CD8-positive, alpha-beta memory T cell (primary cell): ENCODE results near the gene HS3ST4. TPM values are rescaled to one million over a fixed set of nuclear protein-coding genes. Genes with fewer than 3 reads are reported as not detected.
"Not testable (repeated sequence)": the region's sequence is repeated elsewhere in the genome, so short reads cannot be mapped to it uniquely, and the experiment has no call there.

Experiments used
- CTCF ChIA-PET: fragments of 350-600 bp; sonication (Branson Sonifier 250); formaldehyde crosslinking; loops from one replicate; lab custom pipeline; 2021; ENCODE audit warnings: antibody characterized with exemption; lab: Charles Lee
- POLR2A ChIA-PET: fragments of 350-600 bp; sonication (Branson Sonifier 250); formaldehyde crosslinking; loops from one replicate; lab custom pipeline; 2021; ENCODE audit warnings: antibody characterized with exemption; lab: Charles Lee
- DNase-seq, 5 donors: peaks; one replicate each; pipeline versions ENCODE4 v3.0.0 to v3.0.0-alpha.2; 2020 to 2022; ENCODE audit warnings: mixed read lengths in 1 of 5
- H3K27ac ChIP-seq: one replicate; pipeline ENCODE4 v1.7.0; 2013; ENCODE audit warnings: low read depth, mild to moderate bottlenecking, low read length, moderate library complexity
- H3K27me3 ChIP-seq: 2 replicates; pipeline ENCODE4 v1.7.0; 2013; ENCODE audit warnings: low read length, mild to moderate bottlenecking; ENCODE audit not compliant: insufficient read depth, poor library complexity, severe bottlenecking
- H3K36me3 ChIP-seq: 2 replicates; pipeline ENCODE4 v1.7.0; 2013; ENCODE audit warnings: mild to moderate bottlenecking, low read length, moderate library complexity; ENCODE audit not compliant: insufficient read depth
- H3K4me1 ChIP-seq: 2 replicates; pipeline ENCODE4 v1.7.0; 2013; ENCODE audit warnings: mild to moderate bottlenecking, low read length, moderate library complexity; ENCODE audit not compliant: insufficient read depth
- H3K4me3 ChIP-seq: 2 replicates; pipeline ENCODE4 v1.7.0; 2013; ENCODE audit warnings: mild to moderate bottlenecking, low read length
- H3K9me3 ChIP-seq: 2 replicates; pipeline ENCODE4 v1.7.0; 2013; ENCODE audit warnings: mild to moderate bottlenecking, low read length
- H3K27ac Mint-ChIP-seq, 8 donors: one replicate each; pipeline ENCODE4 v1.8.0; 2020 to 2021; ENCODE audit warnings: mixed read lengths in 8 of 8, mild to moderate bottlenecking in 6 of 8, inconsistent platforms in 3 of 8, moderate library complexity in 3 of 8
- H3K27me3 Mint-ChIP-seq, 2 donors: one replicate each; pipeline ENCODE4 v1.8.0; 2020 to 2021; ENCODE audit warnings: mixed read lengths in 2 of 2, mild to moderate bottlenecking in 1 of 2, moderate library complexity in 1 of 2
- H3K36me3 Mint-ChIP-seq, 3 donors: one replicate each; pipeline ENCODE4 v1.8.0; 2020 to 2021; ENCODE audit warnings: mixed read lengths in 3 of 3, inconsistent platforms in 1 of 3, mild to moderate bottlenecking in 1 of 3
- H3K4me1 Mint-ChIP-seq, 3 donors: one replicate each; pipeline ENCODE4 v1.8.0; 2020 to 2021; ENCODE audit warnings: mixed read lengths in 3 of 3, inconsistent platforms in 1 of 3, mild to moderate bottlenecking in 1 of 3
- H3K4me3 Mint-ChIP-seq, 7 donors: one replicate each; pipeline ENCODE4 v1.8.0; 2020 to 2021; ENCODE audit warnings: mixed read lengths in 7 of 7, mild to moderate bottlenecking in 6 of 7, moderate library complexity in 4 of 7, inconsistent platforms in 2 of 7
- H3K9me3 Mint-ChIP-seq, 5 donors: one replicate each; pipeline ENCODE4 v1.8.0; 2020 to 2022; ENCODE audit warnings: mixed read lengths in 5 of 5, mild to moderate bottlenecking in 3 of 5, moderate library complexity in 2 of 5, inconsistent platforms in 1 of 5
- polyA plus RNA-seq: library from polyadenylated mRNA; unstranded; fragments of 300-500 nt; fragmentation: Illumina TruSeq; gene quantifications from one replicate; pipeline ENCODE4 v1.2.3, GENCODE V29; 2021
- total RNA-seq, 2 experiments: library from RNA; stranded (reverse); gene quantifications; one replicate each; pipeline ENCODE4 v1.2.3, GENCODE V29; 2021

HS3ST4 gene
- total and polyA plus RNA-seq, 3 experiments from 2014 or later: not detected

- H3K27ac Mint-ChIP-seq: not testable (repeated sequence)
These were observed 84.5 kb downstream of the HS3ST4 start for GRCh38 chr16:25776214-25776613.

GRCh38 chr16:25783226-25783625 is 91.5 kb downstream of the HS3ST4 start:
- ChIA-PET CTCF (no interaction called here), POLR2A (no interaction called here)
- peaks cover 0 to 1% (median 0%) of the 10 kb centered on the region in 5 donors for H3K9me3 Mint-ChIP-seq
- peaks cover 0 to 10% of the 10 kb centered on the region in 2 donors for H3K27me3 Mint-ChIP-seq
- H3K9me3 ChIP-seq: no peaks in the 10 kb centered on the region
- no peak overlapping the region for H3K4me3 ChIP-seq
- H3K4me3 Mint-ChIP-seq: no peak overlapping the region
- no peaks in the 10 kb centered on the region for H3K36me3 ChIP-seq
- H3K27me3 ChIP-seq: no peaks in the 10 kb centered on the region
- H3K36me3 Mint-ChIP-seq: no peaks in the 10 kb centered on the region
- no peak for DNase-seq
- H3K4me1 Mint-ChIP-seq: no peaks in the 10 kb centered on the region
- H3K4me1 ChIP-seq: no peaks in the 10 kb centered on the region
- H3K27ac ChIP-seq: no peak overlapping the region
- no peak overlapping the region for H3K27ac Mint-ChIP-seq

More at GRCh38 chr16:25776214-25776613, 84.5 kb downstream of the HS3ST4 start:
- H3K4me1 Mint-ChIP-seq, CTCF ChIA-PET, H3K9me3 Mint-ChIP-seq, DNase-seq, H3K27me3 Mint-ChIP-seq, H3K36me3 ChIP-seq, H3K4me1 ChIP-seq, H3K27me3 ChIP-seq, H3K4me3 ChIP-seq, H3K9me3 ChIP-seq, H3K27ac ChIP-seq, POLR2A ChIA-PET, H3K4me3 Mint-ChIP-seq, H3K36me3 Mint-ChIP-seq: not testable (repeated sequence)

GRCh38 chr16:25785361-25785760 is 93.6 kb downstream of the HS3ST4 start:
- H3K9me3 Mint-ChIP-seq: no peaks in the 10 kb centered on the region
- CTCF ChIA-PET: no interaction called here

GRCh38 chr16:25786748-25787147 is 95.0 kb downstream of the HS3ST4 start:
- ChIA-PET POLR2A (no interaction called here), CTCF (no interaction called here)
- Mint-ChIP-seq H3K27me3 (peaks cover 0 to 4% of the 10 kb centered on the region in 2 donors), H3K9me3 (peaks cover 0 to 4% (median 0%) of the 10 kb centered on the region in 5 donors), H3K36me3 (no peaks in the 10 kb centered on the region), H3K27ac (no peak overlapping the region), H3K4me3 (no peak overlapping the region), H3K4me1 (no peaks in the 10 kb centered on the region)
- no peak for DNase-seq
- H3K9me3 ChIP-seq: no peaks in the 10 kb centered on the region
- no peaks in the 10 kb centered on the region for H3K4me1 ChIP-seq
- H3K27ac ChIP-seq: no peak overlapping the region
- H3K36me3 ChIP-seq: no peaks in the 10 kb centered on the region
- no peaks in the 10 kb centered on the region for H3K27me3 ChIP-seq
- no peak overlapping the region for H3K4me3 ChIP-seq

More at GRCh38 chr16:25785361-25785760, 93.6 kb downstream of the HS3ST4 start:
- Histone ChIP-seq H3K27ac (no peak overlapping the region), H3K36me3 (no peaks in the 10 kb centered on the region), H3K27me3 (no peaks in the 10 kb centered on the region), H3K4me1 (no peaks in the 10 kb centered on the region), H3K4me3 (no peak overlapping the region), H3K9me3 (no peaks in the 10 kb centered on the region)
- peaks cover 0 to 8% of the 10 kb centered on the region in 2 donors for H3K27me3 Mint-ChIP-seq
- H3K27ac Mint-ChIP-seq: no peak overlapping the region
- no peaks in the 10 kb centered on the region for H3K36me3 Mint-ChIP-seq
- POLR2A ChIA-PET: no interaction called here
- H3K4me1 Mint-ChIP-seq: no peaks in the 10 kb centered on the region
- no peak for DNase-seq
- no peak overlapping the region for H3K4me3 Mint-ChIP-seq

GRCh38 chr16:25788637-25789036 is 96.9 kb downstream of the HS3ST4 start:
- Mint-ChIP-seq H3K27me3 (peaks cover 0 to 3% of the 10 kb centered on the region in 2 donors), H3K4me3 (no peak overlapping the region), H3K9me3 (peaks cover 0 to 4% (median 0%) of the 10 kb centered on the region in 5 donors), H3K27ac (peak overlapping the region in 1 of 8 donors; percentile 74), H3K4me1 (no peaks in the 10 kb centered on the region), H3K36me3 (no peaks in the 10 kb centered on the region)
- POLR2A ChIA-PET: no interaction called here
- Histone ChIP-seq H3K27ac (no peak overlapping the region), H3K27me3 (no peaks in the 10 kb centered on the region), H3K4me3 (no peak overlapping the region), H3K9me3 (no peaks in the 10 kb centered on the region), H3K36me3 (no peaks in the 10 kb centered on the region), H3K4me1 (no peaks in the 10 kb centered on the region)
- DNase-seq: no peak
- CTCF ChIA-PET: no interaction called here

GRCh38 chr16:25796239-25796638 is 104.5 kb downstream of the HS3ST4 start:
- peaks cover 0 to 7% (median 1%) of the 10 kb centered on the region in 5 donors for H3K9me3 Mint-ChIP-seq
- CTCF ChIA-PET: no interaction called here
- no peaks in the 10 kb centered on the region for H3K4me1 Mint-ChIP-seq
- POLR2A ChIA-PET: no interaction called here
- H3K4me3 Mint-ChIP-seq: no peak overlapping the region
- Histone ChIP-seq H3K27ac (no peak overlapping the region), H3K36me3 (no peaks in the 10 kb centered on the region), H3K9me3 (no peaks in the 10 kb centered on the region), H3K4me3 (no peak overlapping the region), H3K4me1 (no peaks in the 10 kb centered on the region), H3K27me3 (no peaks in the 10 kb centered on the region)
- DNase-seq: no peak
- H3K36me3 Mint-ChIP-seq: no peaks in the 10 kb centered on the region
- peaks cover 6 to 8% of the 10 kb centered on the region in 2 donors for H3K27me3 Mint-ChIP-seq
- peak overlapping the region in 1 of 8 donors; percentile 77 for H3K27ac Mint-ChIP-seq

- Mint-ChIP-seq H3K4me1 (no peaks in the 10 kb centered on the region), H3K36me3 (no peaks in the 10 kb centered on the region), H3K4me3 (no peak overlapping the region), H3K27ac (no peak overlapping the region), H3K27me3 (peaks cover 6 to 8% of the 10 kb centered on the region in 2 donors), H3K9me3 (peaks cover 0 to 7% (median 1%) of the 10 kb centered on the region in 5 donors)
- Histone ChIP-seq H3K4me3 (no peak overlapping the region), H3K27me3 (no peaks in the 10 kb centered on the region), H3K36me3 (no peaks in the 10 kb centered on the region), H3K9me3 (no peaks in the 10 kb centered on the region), H3K27ac (no peak overlapping the region), H3K4me1 (no peaks in the 10 kb centered on the region)
- ChIA-PET POLR2A (no interaction called here), CTCF (no interaction called here)
- no peak for DNase-seq
These were observed 106.3 kb downstream of the HS3ST4 start for GRCh38 chr16:25798065-25798464.

GRCh38 chr16:25799816-25800215 is 108.1 kb downstream of the HS3ST4 start:
- no peak overlapping the region for H3K27ac ChIP-seq
- no peak for DNase-seq
- no peaks in the 10 kb centered on the region for H3K36me3 Mint-ChIP-seq
- H3K4me1 ChIP-seq: no peaks in the 10 kb centered on the region
- ChIA-PET POLR2A (no interaction called here), CTCF (no interaction called here)
- H3K4me3 Mint-ChIP-seq: no peak overlapping the region
- H3K9me3 ChIP-seq: no peaks in the 10 kb centered on the region
- H3K4me3 ChIP-seq: no peak overlapping the region
- peak overlapping the region in 1 of 8 donors; percentile 31 for H3K27ac Mint-ChIP-seq
- H3K27me3 ChIP-seq: no peaks in the 10 kb centered on the region
- peaks cover 6 to 8% of the 10 kb centered on the region in 2 donors for H3K27me3 Mint-ChIP-seq
- no peaks in the 10 kb centered on the region for H3K4me1 Mint-ChIP-seq
- peaks cover 0 to 6% (median 0%) of the 10 kb centered on the region in 5 donors for H3K9me3 Mint-ChIP-seq
- no peaks in the 10 kb centered on the region for H3K36me3 ChIP-seq
